Panc1 (cell line): Measurements from ENCODE around the gene G0S2. TPM values are rescaled to one million over a fixed set of nuclear protein-coding genes. Genes with fewer than 3 reads are reported as not detected.

ENCODE experiments used
- ATAC-seq: fragments of 200-7000 bp; cut with Tn5 transposase; 2 replicates; pipeline ENCODE4 v1.9.1; 2020; ENCODE audit warnings: mild to moderate bottlenecking, moderate library complexity
- BruUV-seq: library from RNA; stranded (reverse); fragments of 400-500 nt; replicated peaks from 2 replicates; lab custom pipeline; 2021; lab: Mats Ljungman, UMichigan
- CTCF ChIA-PET: fragments of 300-600 bp; sonication (Branson Sonifier 250); formaldehyde crosslinking; loops from one replicate; lab custom pipeline; 2022; ENCODE audit warnings: antibody characterized with exemption; lab: Charles Lee
- POLR2A ChIA-PET: fragments of 300-600 bp; sonication (Branson Sonifier 250); formaldehyde crosslinking; loops from one replicate; lab custom pipeline; 2022; ENCODE audit warnings: antibody characterized with exemption; lab: Charles Lee
- DNase-seq: peaks from one replicate; pipeline ENCODE4 v3.0.0-alpha.2; 2010; ENCODE audit warnings: low read depth, low spot score
- H3K27ac ChIP-seq: 2 replicates; pipeline ENCODE4 v1.5.1; 2011; ENCODE audit warnings: mild to moderate bottlenecking, low read length, inconsistent platforms
- H3K27me3 ChIP-seq: fragments of 200-500 bp; sonication (Bioruptor generic); 2 replicates; pipeline ENCODE4 v1.6.0; 2014; ENCODE audit warnings: low read length, inconsistent platforms; ENCODE audit not compliant: control insufficient read depth, insufficient read depth
- H3K36me3 ChIP-seq: fragments of 200-500 bp; sonication (Bioruptor generic); 2 replicates; pipeline ENCODE4 v1.5.1; 2014; ENCODE audit warnings: inconsistent platforms, mild to moderate bottlenecking, low read length, moderate library complexity; ENCODE audit not compliant: control insufficient read depth, insufficient read depth
- H3K4me1 ChIP-seq: 2 replicates; pipeline ENCODE4 v1.5.1; 2011; ENCODE audit warnings: inconsistent platforms, mild to moderate bottlenecking, low read length, moderate library complexity; ENCODE audit not compliant: control insufficient read depth, insufficient read depth
- H3K4me3 ChIP-seq, 2 experiments: 2 replicates each; pipeline ENCODE4 v1.5.1; 2011 to 2012; ENCODE audit warnings: low read depth in 2 of 2, low read length in 2 of 2, mild to moderate bottlenecking in 2 of 2, inconsistent platforms in 1 of 2, moderate library complexity in 1 of 2
- H3K9me3 ChIP-seq: fragments of 200-500 bp; sonication (Bioruptor generic); 2 replicates; pipeline ENCODE4 v1.5.1; 2014; ENCODE audit warnings: low read depth, mild to moderate bottlenecking, inconsistent platforms, low read length, moderate library complexity; ENCODE audit not compliant: control insufficient read depth, insufficient read depth
- POLR2AphosphoS5 ChIP-seq: IDR thresholded peaks from 2 replicates; pipeline ENCODE4 v1.6.1; 2012; ENCODE audit warnings: mild to moderate bottlenecking, low read depth, low read length, moderate library complexity
- REST ChIP-seq, 2 experiments: IDR thresholded peaks; 2 replicates each; pipeline ENCODE4 v1.6.1; 2011 to 2012; ENCODE audit warnings: low read depth in 2 of 2, control low read depth in 1 of 2, low read length in 1 of 2, mild to moderate bottlenecking in 1 of 2, moderate library complexity in 1 of 2; ENCODE audit not compliant: insufficient read depth in 1 of 2
- SIN3A ChIP-seq: IDR thresholded peaks from 2 replicates; pipeline ENCODE4 v1.6.1; 2012; ENCODE audit warnings: low read depth, mild to moderate bottlenecking, low read length, moderate library complexity, borderline replicate concordance; ENCODE audit not compliant: insufficient read depth
- TCF7L2 ChIP-seq: IDR thresholded peaks from 2 replicates; pipeline ENCODE4 v1.6.1; 2011; ENCODE audit warnings: mild to moderate bottlenecking, low read depth, low read length, inconsistent platforms
- in situ Hi-C: cut with HindIII; loops from 2 replicates; pipeline ENCODE4 v1.10.0; 2016; ENCODE audit warnings: low sequenced_read_pairs, low pct_unique_long_range_greater_than_20kb
- intact Hi-C: fragments of 100-400 bp; cut with micrococcal nuclease; formaldehyde crosslinking; loops from one replicate; pipeline ENCODE4 v1.10.0; 2022; ENCODE audit not compliant: unreplicated experiment
- total RNA-seq: library from RNA; stranded (reverse); gene quantifications from one replicate; pipeline ENCODE4 v1.2.1, GENCODE V29; 2021; ENCODE audit not compliant: unreplicated experiment
- TF ChIP-seq, protein P1 (sequence below): fragments of 450-650 bp; IDR thresholded peaks from 2 replicates; pipeline ENCODE4 v1.5.1; 2017; ENCODE audit warnings: mild to moderate bottlenecking

The G0S2 gene
- total RNA-seq, 1 experiment from 2014 or later, result 2.5 TPM

- no peak for ATAC-seq
These were observed 39.4 kb upstream of the G0S2 start for GRCh38 chr1:209635850-209636249.

GRCh38 chr1:209641832-209642172 is 33.4 kb upstream of the G0S2 start:
- ChIA-PET CTCF (no interaction called here), POLR2A (no interaction called here)
- in situ Hi-C loops, result no loop called here
- Histone ChIP-seq H3K27ac (no peak overlapping the region), H3K9me3 (no peaks in the 10 kb centered on the region), H3K4me1 (no peaks in the 10 kb centered on the region), H3K36me3 (no peaks in the 10 kb centered on the region), H3K27me3 (no peaks in the 10 kb centered on the region), H3K4me3 (no peak overlapping the region)
- no peak for DNase-seq
- intact Hi-C loops, result no loop called here
- TF ChIP-seq SIN3A (no peak), POLR2AphosphoS5 (no peak), TCF7L2 (no peak), REST (IDR thresholded peaks at IDR 0.05; ENCODE audit: insufficient read depth in 1 of 2, low read depth in 2 of 2, low read length in 1 of 2) (no peak)
- TF ChIP-seq, protein P1, sequence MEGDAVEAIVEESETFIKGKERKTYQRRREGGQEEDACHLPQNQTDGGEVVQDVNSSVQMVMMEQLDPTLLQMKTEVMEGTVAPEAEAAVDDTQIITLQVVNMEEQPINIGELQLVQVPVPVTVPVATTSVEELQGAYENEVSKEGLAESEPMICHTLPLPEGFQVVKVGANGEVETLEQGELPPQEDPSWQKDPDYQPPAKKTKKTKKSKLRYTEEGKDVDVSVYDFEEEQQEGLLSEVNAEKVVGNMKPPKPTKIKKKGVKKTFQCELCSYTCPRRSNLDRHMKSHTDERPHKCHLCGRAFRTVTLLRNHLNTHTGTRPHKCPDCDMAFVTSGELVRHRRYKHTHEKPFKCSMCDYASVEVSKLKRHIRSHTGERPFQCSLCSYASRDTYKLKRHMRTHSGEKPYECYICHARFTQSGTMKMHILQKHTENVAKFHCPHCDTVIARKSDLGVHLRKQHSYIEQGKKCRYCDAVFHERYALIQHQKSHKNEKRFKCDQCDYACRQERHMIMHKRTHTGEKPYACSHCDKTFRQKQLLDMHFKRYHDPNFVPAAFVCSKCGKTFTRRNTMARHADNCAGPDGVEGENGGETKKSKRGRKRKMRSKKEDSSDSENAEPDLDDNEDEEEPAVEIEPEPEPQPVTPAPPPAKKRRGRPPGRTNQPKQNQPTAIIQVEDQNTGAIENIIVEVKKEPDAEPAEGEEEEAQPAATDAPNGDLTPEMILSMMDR, result no peak
- ATAC-seq, result no peak
- no TSS peak for BruUV-seq

More at GRCh38 chr1:209635850-209636249, 39.4 kb upstream of the G0S2 start:
- in situ Hi-C loops, result no loop called here
- Histone ChIP-seq H3K27me3 (no peaks in the 10 kb centered on the region), H3K9me3 (no peaks in the 10 kb centered on the region), H3K4me3 (no peak overlapping the region), H3K27ac (no peak overlapping the region), H3K4me1 (no peaks in the 10 kb centered on the region), H3K36me3 (no peaks in the 10 kb centered on the region)
- intact Hi-C loops, result no loop called here
- no peak for TF ChIP-seq POLR2AphosphoS5
- TF ChIP-seq, protein P1, result no peak
- no peak for TF ChIP-seq SIN3A
- no peak for TF ChIP-seq REST (IDR thresholded peaks at IDR 0.05; ENCODE audit: insufficient read depth in 1 of 2, low read depth in 2 of 2, low read length in 1 of 2)
- no peak for TF ChIP-seq TCF7L2
- ChIA-PET CTCF (no interaction called here), POLR2A (no interaction called here)
- no peak for DNase-seq
- no TSS peak for BruUV-seq
